Panc1 (cell line): ENCODE measurements around the gene MEF2D. TPM values are rescaled to one million over a fixed set of nuclear protein-coding genes. Genes with fewer than 3 reads are reported as not detected.

Experiments
- ATAC-seq: fragments of 200-7000 bp; cut with Tn5 transposase; 2 replicates; pipeline ENCODE4 v1.9.1; 2020; ENCODE audit warnings: mild to moderate bottlenecking, moderate library complexity
- BruUV-seq: library from RNA; stranded (reverse); fragments of 400-500 nt; replicated peaks from 2 replicates; lab custom pipeline; 2021; lab: Mats Ljungman, UMichigan
- CTCF ChIA-PET: fragments of 300-600 bp; sonication (Branson Sonifier 250); formaldehyde crosslinking; loops from one replicate; lab custom pipeline; 2022; ENCODE audit warnings: antibody characterized with exemption; lab: Charles Lee
- POLR2A ChIA-PET: fragments of 300-600 bp; sonication (Branson Sonifier 250); formaldehyde crosslinking; loops from one replicate; lab custom pipeline; 2022; ENCODE audit warnings: antibody characterized with exemption; lab: Charles Lee
- DNase-seq: peaks from one replicate; pipeline ENCODE4 v3.0.0-alpha.2; 2010; ENCODE audit warnings: low read depth, low spot score
- H3K27ac ChIP-seq: 2 replicates; pipeline ENCODE4 v1.5.1; 2011; ENCODE audit warnings: mild to moderate bottlenecking, low read length, inconsistent platforms
- H3K27me3 ChIP-seq: fragments of 200-500 bp; sonication (Bioruptor generic); 2 replicates; pipeline ENCODE4 v1.6.0; 2014; ENCODE audit warnings: low read length, inconsistent platforms; ENCODE audit not compliant: control insufficient read depth, insufficient read depth
- H3K36me3 ChIP-seq: fragments of 200-500 bp; sonication (Bioruptor generic); 2 replicates; pipeline ENCODE4 v1.5.1; 2014; ENCODE audit warnings: inconsistent platforms, mild to moderate bottlenecking, low read length, moderate library complexity; ENCODE audit not compliant: control insufficient read depth, insufficient read depth
- H3K4me1 ChIP-seq: 2 replicates; pipeline ENCODE4 v1.5.1; 2011; ENCODE audit warnings: inconsistent platforms, mild to moderate bottlenecking, low read length, moderate library complexity; ENCODE audit not compliant: control insufficient read depth, insufficient read depth
- H3K4me3 ChIP-seq, 2 experiments: 2 replicates each; pipeline ENCODE4 v1.5.1; 2011 to 2012; ENCODE audit warnings: low read depth in 2 of 2, low read length in 2 of 2, mild to moderate bottlenecking in 2 of 2, inconsistent platforms in 1 of 2, moderate library complexity in 1 of 2
- H3K9me3 ChIP-seq: fragments of 200-500 bp; sonication (Bioruptor generic); 2 replicates; pipeline ENCODE4 v1.5.1; 2014; ENCODE audit warnings: low read depth, mild to moderate bottlenecking, inconsistent platforms, low read length, moderate library complexity; ENCODE audit not compliant: control insufficient read depth, insufficient read depth
- CTCF ChIP-seq: fragments of 450-650 bp; IDR thresholded peaks from 2 replicates; pipeline ENCODE4 v1.5.1; 2017; ENCODE audit warnings: mild to moderate bottlenecking
- POLR2AphosphoS5 ChIP-seq: IDR thresholded peaks from 2 replicates; pipeline ENCODE4 v1.6.1; 2012; ENCODE audit warnings: mild to moderate bottlenecking, low read depth, low read length, moderate library complexity
- REST ChIP-seq, 2 experiments: IDR thresholded peaks; 2 replicates each; pipeline ENCODE4 v1.6.1; 2011 to 2012; ENCODE audit warnings: low read depth in 2 of 2, control low read depth in 1 of 2, low read length in 1 of 2, mild to moderate bottlenecking in 1 of 2, moderate library complexity in 1 of 2; ENCODE audit not compliant: insufficient read depth in 1 of 2
- SIN3A ChIP-seq: IDR thresholded peaks from 2 replicates; pipeline ENCODE4 v1.6.1; 2012; ENCODE audit warnings: low read depth, mild to moderate bottlenecking, low read length, moderate library complexity, borderline replicate concordance; ENCODE audit not compliant: insufficient read depth
- TCF7L2 ChIP-seq: IDR thresholded peaks from 2 replicates; pipeline ENCODE4 v1.6.1; 2011; ENCODE audit warnings: mild to moderate bottlenecking, low read depth, low read length, inconsistent platforms
- in situ Hi-C: cut with HindIII; loops from 2 replicates; pipeline ENCODE4 v1.10.0; 2016; ENCODE audit warnings: low sequenced_read_pairs, low pct_unique_long_range_greater_than_20kb
- intact Hi-C: fragments of 100-400 bp; cut with micrococcal nuclease; formaldehyde crosslinking; loops from one replicate; pipeline ENCODE4 v1.10.0; 2022; ENCODE audit not compliant: unreplicated experiment
- total RNA-seq: library from RNA; stranded (reverse); gene quantifications from one replicate; pipeline ENCODE4 v1.2.1, GENCODE V29; 2021; ENCODE audit not compliant: unreplicated experiment

The MEF2D gene
- total RNA-seq, 1 experiment from 2014 or later, result 30.9 TPM

- Histone ChIP-seq H3K36me3 (no peaks in the 10 kb centered on the region), H3K27me3 (no peaks in the 10 kb centered on the region), H3K4me3 (no peak overlapping the region), H3K9me3 (no peaks in the 10 kb centered on the region), H3K27ac (no peak overlapping the region), H3K4me1 (no peaks in the 10 kb centered on the region)
- POLR2A ChIA-PET, result no interaction called here
- ATAC-seq, result no peak
- TF ChIP-seq REST (IDR thresholded peaks at IDR 0.05; ENCODE audit: insufficient read depth in 1 of 2, low read depth in 2 of 2, low read length in 1 of 2), result no peak
- no peak for TF ChIP-seq TCF7L2
- TF ChIP-seq POLR2AphosphoS5, result no peak
- TF ChIP-seq SIN3A, result no peak
- TF ChIP-seq CTCF, result no peak
- no TSS peak for BruUV-seq
- in situ Hi-C loops (no loop called here), intact Hi-C loops (loop anchor here (10.0 kb wide), 1 partner anchor 60 kb away; no protein-coding TSS in a partner anchor)
- DNase-seq, result no peak
- CTCF ChIA-PET, result interaction anchor here (0.6 to 0.7 kb wide), 2 partner anchors 18 to 139 kb away, joined by 5 to 7 read pairs; no protein-coding TSS in a partner anchor
These were observed 24.5 kb upstream of the MEF2D start for GRCh38 chr1:156525071-156525501.

- CTCF ChIA-PET, result interaction anchor here (0.7 kb wide), 1 partner anchor 139 kb away, joined by 7 read pairs; no protein-coding TSS in a partner anchor
- DNase-seq, result no peak
- intact Hi-C loops, result loop anchor here (10.0 kb wide), 1 partner anchor 60 kb away; no protein-coding TSS in a partner anchor
- POLR2A ChIA-PET, result no interaction called here
- no peak overlapping the region for H3K27ac ChIP-seq
- no peak for ATAC-seq
- BruUV-seq, result no TSS peak
- TF ChIP-seq REST (IDR thresholded peaks at IDR 0.05; ENCODE audit: insufficient read depth in 1 of 2, low read depth in 2 of 2, low read length in 1 of 2) (no peak), CTCF (no peak), POLR2AphosphoS5 (no peak)
- H3K36me3 ChIP-seq, result no peaks in the 10 kb centered on the region
- H3K4me3 ChIP-seq, result no peak overlapping the region
- H3K9me3 ChIP-seq, result no peaks in the 10 kb centered on the region
- H3K4me1 ChIP-seq, result no peaks in the 10 kb centered on the region
- no peaks in the 10 kb centered on the region for H3K27me3 ChIP-seq
- in situ Hi-C loops, result no loop called here
These were observed 23.9 kb upstream of the MEF2D start for GRCh38 chr1:156524481-156524869.
